IPS-18a (cell line): ENCODE data around the gene KRT6C.
"Not testable (repeated sequence)": the region's sequence is repeated elsewhere in the genome, so short reads cannot be mapped to it uniquely, and the experiment has no call there.

Experiments used
- H3K27ac ChIP-seq: one replicate; pipeline ENCODE4 v1.5.1; 2013; ENCODE audit warnings: low read length
- H3K27me3 ChIP-seq: one replicate; pipeline ENCODE4 v1.6.1; 2013; ENCODE audit warnings: mild to moderate bottlenecking, low read length; ENCODE audit not compliant: control insufficient read depth, insufficient read depth
- H3K36me3 ChIP-seq: one replicate; pipeline ENCODE4 v1.6.1; 2013; ENCODE audit warnings: low read depth, low read length; ENCODE audit not compliant: control insufficient read depth
- H3K4me1 ChIP-seq: one replicate; pipeline ENCODE4 v1.6.1; 2013; ENCODE audit warnings: low read depth, low read length; ENCODE audit not compliant: control insufficient read depth
- H3K4me3 ChIP-seq: one replicate; pipeline ENCODE4 v1.5.1; 2013; ENCODE audit warnings: low read length
- H3K9ac ChIP-seq: one replicate; pipeline ENCODE4 v1.6.1; 2013; ENCODE audit warnings: mild to moderate bottlenecking, low read length, moderate library complexity
- H3K9me3 ChIP-seq: one replicate; pipeline ENCODE4 v1.6.1; 2013; ENCODE audit warnings: low read depth, low read length; ENCODE audit not compliant: control insufficient read depth

The KRT6C gene

GRCh38 chr12:52448228-52448627 lies 25.4 kb downstream of the KRT6C start:
- H3K9ac ChIP-seq = no peak overlapping the region
- no peak overlapping the region for H3K4me3 ChIP-seq
- H3K9me3 ChIP-seq = no peaks in the 10 kb centered on the region
- no peaks in the 10 kb centered on the region for H3K36me3 ChIP-seq
- no peak overlapping the region for H3K27ac ChIP-seq
- H3K4me1 ChIP-seq = no peaks in the 10 kb centered on the region
- no peaks in the 10 kb centered on the region for H3K27me3 ChIP-seq

- H3K4me1 ChIP-seq, H3K9me3 ChIP-seq, H3K4me3 ChIP-seq, H3K9ac ChIP-seq, H3K27me3 ChIP-seq, H3K36me3 ChIP-seq, H3K27ac ChIP-seq: not testable (repeated sequence)
Observed at GRCh38 chr12:52447196-52447595, 26.4 kb downstream of the KRT6C start.

DNA sequence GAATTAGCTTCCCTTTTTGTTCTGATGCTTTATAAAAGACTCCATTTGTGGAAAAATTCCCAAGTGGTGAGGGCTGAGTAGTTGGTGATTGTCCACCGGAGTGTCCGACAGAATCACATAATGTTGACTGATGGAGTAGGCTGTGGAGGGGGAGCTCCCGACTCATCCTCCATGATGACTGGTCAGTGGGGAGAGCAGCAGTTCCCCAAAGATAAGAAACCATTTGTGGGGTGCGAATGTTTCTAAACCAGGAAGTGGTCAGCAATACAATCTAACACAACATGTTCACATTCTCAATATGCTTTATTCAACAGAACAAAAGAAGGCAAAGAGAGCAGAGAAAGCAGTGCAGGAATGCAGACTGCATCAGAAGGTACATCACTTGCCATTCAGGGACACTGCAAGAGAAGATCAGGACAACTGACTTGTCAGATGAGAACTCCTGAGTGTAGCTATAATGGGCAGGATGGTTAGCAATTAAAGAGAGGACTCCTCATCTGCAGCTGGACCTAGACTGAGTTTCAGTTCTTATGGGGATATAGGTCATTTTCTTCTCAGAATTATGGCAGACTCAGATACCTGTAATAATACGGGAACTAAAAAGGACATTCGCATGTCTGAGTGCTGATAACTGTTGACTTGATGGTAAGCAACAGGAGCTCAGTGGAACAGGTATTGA lies 27.1 kb downstream of the KRT6C start:
- H3K27me3 ChIP-seq = no peaks in the 10 kb centered on the region
- H3K4me3 ChIP-seq = no peak overlapping the region
- H3K4me1 ChIP-seq = peaks cover 11% of the 10 kb centered on the region
- H3K36me3 ChIP-seq = no peaks in the 10 kb centered on the region
- H3K9me3 ChIP-seq = no peaks in the 10 kb centered on the region
- H3K27ac ChIP-seq = no peak overlapping the region
- H3K9ac ChIP-seq = no peak overlapping the region

GRCh38 chr12:52445876-52446275 lies 27.7 kb downstream of the KRT6C start:
- Histone ChIP-seq H3K36me3 (no peaks in the 10 kb centered on the region), H3K27me3 (no peaks in the 10 kb centered on the region), H3K27ac (no peak overlapping the region), H3K9ac (no peak overlapping the region), H3K4me3 (no peak overlapping the region), H3K4me1 (peaks cover 12% of the 10 kb centered on the region), H3K9me3 (no peaks in the 10 kb centered on the region)

DNA sequence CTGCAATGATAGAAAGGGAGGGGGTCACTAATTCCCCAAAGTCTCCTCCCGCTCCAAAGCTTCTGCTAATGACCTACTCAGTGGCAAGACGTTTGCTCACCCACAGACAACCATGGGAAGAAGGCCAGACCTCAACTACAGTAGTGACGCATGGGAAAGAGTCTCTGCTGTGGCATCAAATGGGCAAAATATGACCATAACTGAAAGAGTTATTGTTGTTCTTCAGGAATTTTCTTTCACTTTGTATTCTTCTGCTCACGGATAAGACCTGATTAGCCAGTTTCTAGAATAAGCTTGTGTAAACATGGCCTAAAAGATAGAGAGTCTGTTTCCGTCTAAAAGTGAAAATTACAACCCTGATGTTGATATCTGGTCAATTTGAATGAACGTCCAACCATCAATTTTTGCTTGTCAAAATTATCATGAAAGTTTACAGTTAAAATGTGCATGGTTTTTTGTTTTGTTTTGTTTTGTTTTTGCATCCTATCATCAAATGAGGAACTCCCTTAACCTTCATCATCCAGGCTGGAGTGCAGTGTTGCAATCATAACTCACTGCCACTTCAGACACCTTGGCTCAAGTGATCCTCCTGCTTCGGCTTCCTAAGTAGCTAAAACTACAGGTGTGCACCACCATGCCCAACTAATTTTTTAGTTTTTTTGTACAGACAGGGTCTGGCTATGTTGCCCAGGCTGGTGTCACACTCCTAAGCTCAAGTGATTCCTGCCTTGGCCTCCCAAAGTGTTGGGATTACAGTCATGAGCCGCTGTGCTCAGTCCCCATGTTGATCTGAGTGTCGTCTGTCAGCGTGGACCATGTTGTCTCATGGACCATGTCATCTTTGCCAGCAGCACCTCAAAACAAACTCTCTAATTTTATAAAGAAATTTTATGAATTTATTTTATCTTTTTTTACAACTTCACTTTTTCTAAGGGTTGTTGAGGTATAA lies 28.7 kb downstream of the KRT6C start:
- Histone ChIP-seq H3K36me3 (no peaks in the 10 kb centered on the region), H3K4me3 (no peak overlapping the region), H3K9ac (no peak overlapping the region), H3K27me3 (no peaks in the 10 kb centered on the region), H3K4me1 (peaks cover 12% of the 10 kb centered on the region), H3K9me3 (no peaks in the 10 kb centered on the region), H3K27ac (no peak overlapping the region)

GRCh38 chr12:52443966-52444365 lies 29.6 kb downstream of the KRT6C start:
- Histone ChIP-seq H3K4me3 (no peak overlapping the region), H3K9me3 (no peaks in the 10 kb centered on the region), H3K27me3 (no peaks in the 10 kb centered on the region), H3K27ac (no peak overlapping the region), H3K36me3 (no peaks in the 10 kb centered on the region), H3K9ac (no peak overlapping the region), H3K4me1 (peaks cover 12% of the 10 kb centered on the region)

GRCh38 chr12:52442600-52443061 lies 31.0 kb downstream of the KRT6C start:
- H3K4me3 ChIP-seq = no peak overlapping the region
- H3K27me3 ChIP-seq = no peaks in the 10 kb centered on the region
- H3K9me3 ChIP-seq = no peaks in the 10 kb centered on the region
- peaks cover 12% of the 10 kb centered on the region for H3K4me1 ChIP-seq
- H3K27ac ChIP-seq = no peak overlapping the region
- no peaks in the 10 kb centered on the region for H3K36me3 ChIP-seq
- no peak overlapping the region for H3K9ac ChIP-seq

DNA sequence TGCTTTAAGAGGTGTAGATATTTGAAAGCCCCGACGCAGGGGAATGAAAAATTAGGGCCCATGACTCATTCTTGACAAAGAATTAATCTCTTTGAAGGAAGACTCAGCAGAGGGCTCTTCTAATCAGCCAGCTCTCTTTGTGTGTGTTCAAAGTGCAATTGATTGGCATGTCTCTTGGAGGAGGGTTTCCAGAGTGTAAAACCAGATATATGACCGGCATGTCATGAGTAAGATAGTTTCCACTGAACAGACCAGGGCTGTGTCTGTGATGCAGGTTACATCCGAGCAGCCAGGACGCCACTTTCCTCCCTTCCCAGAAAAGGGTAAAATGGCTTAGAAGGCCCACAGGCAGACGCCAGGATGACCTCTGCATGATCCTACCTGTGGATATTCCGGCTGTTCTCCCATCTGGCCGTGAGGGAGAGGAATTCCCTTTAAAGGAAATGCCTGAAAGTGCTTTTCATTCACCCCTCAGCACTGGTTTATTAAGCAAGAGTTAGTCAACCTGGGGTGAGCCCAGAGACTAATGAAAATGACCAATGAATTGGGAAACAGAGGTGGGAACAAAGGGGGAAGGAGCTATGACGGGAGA lies 32.2 kb downstream of the KRT6C start:
- peaks cover 12% of the 10 kb centered on the region for H3K4me1 ChIP-seq
- H3K36me3 ChIP-seq = no peaks in the 10 kb centered on the region
- no peaks in the 10 kb centered on the region for H3K9me3 ChIP-seq
- no peak overlapping the region for H3K4me3 ChIP-seq
- no peak overlapping the region for H3K27ac ChIP-seq
- H3K27me3 ChIP-seq = no peaks in the 10 kb centered on the region
- no peak overlapping the region for H3K9ac ChIP-seq

DNA sequence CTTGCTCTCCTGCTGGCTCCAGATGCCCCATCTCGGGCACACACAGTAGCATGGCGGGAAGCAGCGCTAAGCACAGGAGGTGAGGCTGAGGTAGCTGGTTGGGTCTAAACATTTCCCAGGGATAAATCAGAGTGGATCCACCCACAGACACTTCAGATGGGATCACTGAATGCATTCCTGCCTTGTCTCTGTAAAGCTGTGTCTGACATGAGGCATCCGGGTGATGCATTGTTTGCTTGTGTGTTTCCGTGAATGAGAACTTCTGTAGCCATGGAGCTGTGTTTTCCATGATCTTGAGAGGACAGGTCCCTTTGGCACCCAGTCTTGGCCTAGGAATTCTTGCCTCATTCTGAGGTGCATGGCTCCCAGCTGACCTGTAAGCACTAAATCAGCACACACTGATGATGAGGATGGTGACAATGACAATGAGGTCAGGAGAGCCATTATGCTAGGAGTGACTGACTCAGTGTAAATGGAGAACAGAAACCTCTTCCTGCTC lies 32.7 kb downstream of the KRT6C start:
- H3K9me3 ChIP-seq = no peaks in the 10 kb centered on the region
- no peak overlapping the region for H3K9ac ChIP-seq
- H3K36me3 ChIP-seq = no peaks in the 10 kb centered on the region
- H3K27ac ChIP-seq = no peak overlapping the region
- H3K4me1 ChIP-seq = peaks cover 12% of the 10 kb centered on the region
- no peak overlapping the region for H3K4me3 ChIP-seq
- no peaks in the 10 kb centered on the region for H3K27me3 ChIP-seq

DNA sequence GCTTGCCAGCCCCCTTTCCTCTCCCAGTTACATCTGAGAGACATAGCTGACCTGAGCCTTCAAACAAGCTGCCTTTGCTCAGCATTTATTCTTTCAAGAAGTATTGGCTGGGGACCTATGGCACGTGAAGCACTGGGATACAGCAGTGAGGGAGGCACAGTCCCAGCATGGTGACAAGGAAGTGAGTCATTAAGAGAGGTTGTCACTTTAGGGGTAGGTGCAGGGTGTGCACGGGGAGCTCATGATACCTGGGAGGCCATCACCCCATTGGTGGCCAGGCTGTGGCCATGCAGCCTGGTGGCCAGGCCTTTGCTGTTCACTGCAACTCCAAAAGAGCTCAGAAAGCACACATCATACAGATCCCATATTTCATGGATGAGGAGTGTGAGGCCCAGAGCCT lies 33.8 kb downstream of the KRT6C start:
- H3K4me3 ChIP-seq = no peak overlapping the region
- H3K9ac ChIP-seq = no peak overlapping the region
- H3K36me3 ChIP-seq = no peaks in the 10 kb centered on the region
- no peak overlapping the region for H3K27ac ChIP-seq
- no peaks in the 10 kb centered on the region for H3K9me3 ChIP-seq
- peaks cover 12% of the 10 kb centered on the region for H3K4me1 ChIP-seq
- H3K27me3 ChIP-seq = no peaks in the 10 kb centered on the region

DNA sequence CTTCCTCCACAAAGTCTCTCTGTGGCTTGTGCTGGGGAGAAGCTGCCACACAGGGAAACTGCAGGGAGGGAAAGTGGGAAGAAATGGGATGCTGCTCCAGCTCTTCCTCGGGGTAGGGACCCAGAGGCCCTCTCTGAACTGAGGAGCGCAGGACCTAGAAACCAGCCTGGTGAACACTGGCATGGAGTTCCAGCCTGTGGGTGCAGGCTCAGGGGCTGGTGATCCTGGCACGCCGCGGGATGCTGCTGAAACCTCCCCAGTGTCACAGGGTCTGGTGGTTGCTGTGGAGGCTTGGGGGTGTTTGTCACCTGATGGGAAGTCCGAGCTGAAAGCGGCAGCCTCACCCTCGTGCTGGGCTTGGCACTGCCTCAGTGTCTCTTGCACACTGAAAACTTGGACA lies 34.2 kb downstream of the KRT6C start:
- no peak overlapping the region for H3K4me3 ChIP-seq
- no peak overlapping the region for H3K9ac ChIP-seq
- H3K36me3 ChIP-seq = no peaks in the 10 kb centered on the region
- no peaks in the 10 kb centered on the region for H3K27me3 ChIP-seq
- H3K9me3 ChIP-seq = no peaks in the 10 kb centered on the region
- H3K27ac ChIP-seq = no peak overlapping the region
- H3K4me1 ChIP-seq = peaks cover 12% of the 10 kb centered on the region
